VCaP (cell line): ENCODE data around the gene PGGT1B.

ENCODE experiments used
- H3K27ac ChIP-seq: fragments of 450-650 bp; 2 replicates; pipeline ENCODE4 v1.5.1; 2017
- CTCF ChIP-seq: fragments of 450-650 bp; conservative IDR thresholded peaks from 2 replicates; pipeline ENCODE4 v1.5.1; 2017; ENCODE audit warnings: mild to moderate bottlenecking, moderate library complexity

The PGGT1B gene

GRCh38 chr5:115231598-115231997 lies 31.1 kb downstream of the PGGT1B start:
- no peak for TF ChIP-seq CTCF

GRCh38 chr5:115229606-115230005 lies 33.1 kb downstream of the PGGT1B start:
- H3K27ac ChIP-seq, result no peak overlapping the region
- no peak for TF ChIP-seq CTCF

More at GRCh38 chr5:115231598-115231997, 31.1 kb downstream of the PGGT1B start:
- no peak overlapping the region for H3K27ac ChIP-seq

GRCh38 chr5:115227281-115227680 lies 35.4 kb downstream of the PGGT1B start:
- no peak overlapping the region for H3K27ac ChIP-seq
- no peak for TF ChIP-seq CTCF

- TF ChIP-seq CTCF, result no peak
- H3K27ac ChIP-seq, result no peak overlapping the region
Observed at GRCh38 chr5:115214541-115214940, 48.1 kb downstream of the PGGT1B start.

- TF ChIP-seq CTCF, result no peak
Observed at GRCh38 chr5:115209279-115209678, 53.4 kb downstream of the PGGT1B start.

GRCh38 chr5:115202952-115203351 lies 59.7 kb downstream of the PGGT1B start:
- TF ChIP-seq CTCF, result no peak
- H3K27ac ChIP-seq, result no peak overlapping the region

More at GRCh38 chr5:115209279-115209678, 53.4 kb downstream of the PGGT1B start:
- no peak overlapping the region for H3K27ac ChIP-seq

- no peak for TF ChIP-seq CTCF
- H3K27ac ChIP-seq, result no peak overlapping the region
Observed at GRCh38 chr5:115196161-115196560, 66.5 kb downstream of the PGGT1B start.

- no peak overlapping the region for H3K27ac ChIP-seq
- TF ChIP-seq CTCF, result no peak
Observed at GRCh38 chr5:115194676-115195075, 68.0 kb downstream of the PGGT1B start.
